Heart right ventricle (tissue), 16 donors: ENCODE measurements around the gene POMT2. TPM values are rescaled to one million over a fixed set of nuclear protein-coding genes. Genes with fewer than 3 reads are reported as not detected.

Experiments
- ATAC-seq, 8 donors: fragments of 200-7000 bp; cut with Tn5 transposase; one replicate each; pipeline ENCODE4 v1.9.1; 2020; ENCODE audit warnings: mild to moderate bottlenecking in 8 of 8, moderate library complexity in 8 of 8, moderate number of reproducible peaks in 1 of 8
- DNase-seq, 2 donors: peaks; one replicate each; pipeline ENCODE4 v3.0.0-alpha.2; 2020
- H3K27ac ChIP-seq, 10 donors: fragments of 200-600 bp; sonication (generic) in 2 of 10; one replicate each; pipeline versions ENCODE4 v1.5.0 to v1.8.0; 2020 to 2022; ENCODE audit warnings: mild to moderate bottlenecking in 3 of 10
- H3K27me3 ChIP-seq, 7 donors: fragments of 200-600 bp; one replicate each; pipeline ENCODE4 v1.8.0; 2021 to 2022; ENCODE audit warnings: mild to moderate bottlenecking in 2 of 7
- H3K36me3 ChIP-seq, 9 donors: fragments of 200-600 bp; sonication (generic) in 1 of 9; one replicate each; pipeline versions ENCODE4 v1.5.0 to v1.8.0; 2020 to 2022; ENCODE audit warnings: mild to moderate bottlenecking in 2 of 9
- H3K4me1 ChIP-seq, 9 donors: fragments of 200-600 bp; sonication (generic) in 1 of 9; one replicate each; pipeline versions ENCODE4 v1.5.0 to v1.8.0; 2020 to 2022; ENCODE audit warnings: mild to moderate bottlenecking in 4 of 9
- H3K4me3 ChIP-seq, 10 donors: fragments of 200-600 bp; sonication (generic) in 2 of 10; one replicate each; pipeline versions ENCODE4 v1.5.0 to v1.8.0; 2020 to 2022; ENCODE audit warnings: mild to moderate bottlenecking in 7 of 10, moderate library complexity in 2 of 10
- H3K9me3 ChIP-seq, 11 donors: fragments of 200-600 bp in 10 of 11; sonication (generic) in 2 of 11; one replicate each; pipeline versions ENCODE4 v1.5.0 to v1.8.0; 2013 to 2022; ENCODE audit warnings: mild to moderate bottlenecking in 2 of 11, control low read depth in 1 of 11, moderate library complexity in 1 of 11
- WGBS, 2 donors: extraction: QIAGEN DNeasy Blood & Tissue Kit; methylation state at CpG; one replicate each; pipeline ENCODE4 v1.1.7; 2013; ENCODE audit warnings: inconsistent platforms in 1 of 2; 5-methylcytosine and 5-hydroxymethylcytosine counted together
- intact Hi-C, 10 donors: fragments of 100-400 bp; cut with DNase I; formaldehyde crosslinking; loops; one replicate each; pipeline versions ENCODE4 v1.11.1 to v1.14.2; 2022
- polyA plus RNA-seq, 2 donors: library from polyadenylated mRNA; stranded (reverse); fragments of 200-250 nt; gene quantifications; one replicate each; pipeline ENCODE4 v1.2.3, GENCODE V29; 2013
- total RNA-seq, 10 donors: library from RNA; stranded (reverse); fragmentation: NEBNext Ultra II Directional in 3 of 10; extraction: Animal tissue kit (Norgen Biotek cat#: 25700) in 3 of 10; gene quantifications; one replicate each; pipeline versions ENCODE4 v1.2.1 to v1.2.4, GENCODE V29; 2021 to 2023
- TF ChIP-seq, protein P1 (sequence below), 9 donors: fragments of 200-600 bp; sonication (generic) in 2 of 9; IDR thresholded peaks; one replicate each; pipeline versions ENCODE4 v1.5.0 to v1.8.0; 2021 to 2022; ENCODE audit warnings: antibody characterized with exemption in 9 of 9, mild to moderate bottlenecking in 5 of 9, moderate library complexity in 1 of 9
- donor health status: Arrhythmogenic right ventricular cardiomyopathy.
- donor health status: ischemic (EF 13 %, LVEDD 7.1; RV severe dilation, severe dysfunction).
- donor health status: healthy with polysubstance abuse.
- donor health status: DM: no; HTN: yes; CAD: no.
- donor health status: DM: no; HTN: no; CAD: no.
- donor health status: ischemic (EF 25% LVEDD 6.9; RV normal size, moderate dysfunction).
- donor health status: ischemic (EF 25% LVEDD 5.7; RV mildly dilated, moderate dysfunction).
- donor health status: healthy.
- donor health status: DM: yes; HTN: yes; CAD: no.
- donor health status: Ischemic cardiomyopathy.
- donor health status: ischemic (EF 35%, LVEDD 5.7; RV mildly dilated, moderate dysfunction).
- donor health status: nonischemic (EF 11% LVEDD 7.7; RV severe dilation, severe dysfunction).
- donor health status: DM: yes; HTN: yes; CAD: no.
- donor health status: PGD.
- donor health status: ischemic (EF 29% LVEDD 5.4; RV normal size, mild dysfunction).
- donor health status: nonischemic (EF 23%, LVEDD 6.1; RV moderate dilation, normal function).

POMT2 gene
- total and polyA plus RNA-seq, 12 donors = 10.5 to 23.4 (median 16.9) TPM

DNA sequence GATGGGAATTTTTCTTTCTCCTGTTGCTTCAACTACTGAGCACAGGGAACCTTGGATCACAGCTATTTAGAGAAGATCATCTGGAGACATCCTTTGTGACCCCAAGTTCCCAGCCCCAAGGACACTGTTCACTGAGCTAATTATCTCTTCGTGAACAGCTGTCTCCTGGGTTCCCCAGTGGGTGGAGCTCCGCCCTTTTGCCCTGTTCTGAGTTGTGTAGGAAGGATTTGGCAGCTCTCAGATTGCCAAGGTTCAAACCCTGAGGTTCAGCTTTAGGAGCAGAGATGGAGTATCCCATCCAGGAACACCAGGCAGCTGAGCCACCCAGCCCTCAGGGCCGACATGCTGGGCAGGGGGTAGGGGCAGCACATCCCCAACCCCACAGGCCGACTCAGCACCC lies 81.7 kb downstream of the POMT2 start:
- ATAC-seq = no peak
- DNase-seq = no peak
- TF ChIP-seq, protein P1, sequence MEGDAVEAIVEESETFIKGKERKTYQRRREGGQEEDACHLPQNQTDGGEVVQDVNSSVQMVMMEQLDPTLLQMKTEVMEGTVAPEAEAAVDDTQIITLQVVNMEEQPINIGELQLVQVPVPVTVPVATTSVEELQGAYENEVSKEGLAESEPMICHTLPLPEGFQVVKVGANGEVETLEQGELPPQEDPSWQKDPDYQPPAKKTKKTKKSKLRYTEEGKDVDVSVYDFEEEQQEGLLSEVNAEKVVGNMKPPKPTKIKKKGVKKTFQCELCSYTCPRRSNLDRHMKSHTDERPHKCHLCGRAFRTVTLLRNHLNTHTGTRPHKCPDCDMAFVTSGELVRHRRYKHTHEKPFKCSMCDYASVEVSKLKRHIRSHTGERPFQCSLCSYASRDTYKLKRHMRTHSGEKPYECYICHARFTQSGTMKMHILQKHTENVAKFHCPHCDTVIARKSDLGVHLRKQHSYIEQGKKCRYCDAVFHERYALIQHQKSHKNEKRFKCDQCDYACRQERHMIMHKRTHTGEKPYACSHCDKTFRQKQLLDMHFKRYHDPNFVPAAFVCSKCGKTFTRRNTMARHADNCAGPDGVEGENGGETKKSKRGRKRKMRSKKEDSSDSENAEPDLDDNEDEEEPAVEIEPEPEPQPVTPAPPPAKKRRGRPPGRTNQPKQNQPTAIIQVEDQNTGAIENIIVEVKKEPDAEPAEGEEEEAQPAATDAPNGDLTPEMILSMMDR (IDR thresholded peaks at IDR 0.05) = no peak
- Histone ChIP-seq H3K27ac (no peak overlapping the region), H3K27me3 (peaks cover 0 to 7% (median 0%) of the 10 kb centered on the region in 7 donors), H3K36me3 (no peaks in the 10 kb centered on the region), H3K4me3 (no peak overlapping the region), H3K9me3 (no peaks in the 10 kb centered on the region), H3K4me1 (no peaks in the 10 kb centered on the region)
- WGBS, 2 donors = 49 to 50% methylated on average over 4 of the region's 4 CpGs
- intact Hi-C loops = no loop called here

DNA sequence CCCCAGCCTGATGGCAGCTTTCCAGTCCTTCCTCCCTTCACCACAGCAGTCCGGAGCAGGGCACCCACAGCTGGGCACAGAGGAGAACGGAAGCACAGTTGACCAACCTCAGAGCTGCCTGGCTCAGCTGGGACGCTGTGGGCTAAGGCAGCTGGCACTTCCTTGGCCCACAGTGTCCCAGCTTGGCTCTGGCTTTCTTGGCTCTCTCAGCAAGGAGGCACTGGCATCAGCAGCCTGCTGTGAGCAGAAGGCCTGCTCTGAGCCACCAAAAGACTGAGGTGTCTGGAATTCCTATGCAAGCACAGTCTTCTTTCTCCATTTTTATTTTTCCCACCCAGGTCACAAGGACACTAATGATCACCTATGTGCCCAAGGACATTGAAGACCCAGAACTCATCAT lies 82.3 kb downstream of the POMT2 start:
- intact Hi-C loops = no loop called here
- WGBS, 2 donors = 78 to 87% methylated on average over 3 of the region's 3 CpGs
- Histone ChIP-seq H3K27me3 (peaks cover 0 to 7% (median 0%) of the 10 kb centered on the region in 7 donors), H3K4me1 (no peaks in the 10 kb centered on the region), H3K36me3 (no peaks in the 10 kb centered on the region), H3K4me3 (no peak overlapping the region), H3K9me3 (no peaks in the 10 kb centered on the region), H3K27ac (no peak overlapping the region)
- TF ChIP-seq, protein P1 (IDR thresholded peaks at IDR 0.05) = no peak
- ATAC-seq (no peak), DNase-seq (no peak)

DNA sequence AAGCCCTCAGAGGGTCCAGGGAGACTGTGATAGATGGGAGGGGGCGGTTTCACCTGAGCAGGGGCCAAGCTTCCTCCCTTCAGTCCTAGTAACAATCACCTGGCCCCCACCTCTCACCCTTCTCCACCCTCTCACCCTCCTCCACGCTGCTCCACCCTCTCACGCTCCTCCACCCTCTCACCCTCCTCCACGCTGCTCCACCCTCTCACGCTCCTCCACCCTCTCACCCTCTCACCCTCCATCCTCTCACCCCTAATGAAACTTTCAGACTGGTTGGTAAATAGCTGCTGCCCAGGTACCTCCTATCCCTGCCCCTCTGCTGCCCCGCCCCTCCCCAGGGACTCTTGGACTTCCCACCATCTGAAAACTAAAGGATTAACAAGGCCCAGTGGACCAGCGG lies 83.9 kb downstream of the POMT2 start:
- Histone ChIP-seq H3K4me3 (no peak overlapping the region), H3K27me3 (peaks cover 0 to 7% (median 0%) of the 10 kb centered on the region in 7 donors), H3K4me1 (no peaks in the 10 kb centered on the region), H3K9me3 (no peaks in the 10 kb centered on the region), H3K36me3 (no peaks in the 10 kb centered on the region), H3K27ac (no peak overlapping the region)
- ATAC-seq = no peak
- TF ChIP-seq, protein P1 (IDR thresholded peaks at IDR 0.05) = no peak
- intact Hi-C loops = no loop called here
- no peak for DNase-seq
- 68 to 69% methylated on average over 7 of the region's 7 CpGs for WGBS, 2 donors

DNA sequence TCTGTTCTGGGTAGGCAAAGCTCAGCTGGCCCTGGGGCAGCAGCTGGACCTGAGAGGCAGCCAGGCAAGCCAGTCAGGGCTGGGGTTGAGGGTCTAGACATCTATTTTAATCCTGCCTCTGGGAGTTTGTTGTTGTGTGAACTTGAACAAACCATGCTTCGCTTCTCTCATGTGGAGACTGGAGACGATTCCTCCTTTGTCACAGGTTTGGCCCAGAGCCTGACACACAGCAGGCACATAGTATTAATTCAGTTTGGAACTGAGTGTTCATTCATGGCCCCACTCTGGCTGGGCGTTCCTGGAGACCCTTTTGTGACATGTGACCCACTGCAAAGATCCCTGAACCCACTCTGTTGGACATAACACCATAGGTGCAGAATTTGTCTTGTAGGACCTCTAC lies 89.0 kb downstream of the POMT2 start:
- Histone ChIP-seq H3K27ac (no peak overlapping the region), H3K9me3 (peaks cover 0 to 11% (median 0%) of the 10 kb centered on the region in 11 donors), H3K27me3 (peaks cover 0 to 5% (median 0%) of the 10 kb centered on the region in 7 donors), H3K36me3 (no peaks in the 10 kb centered on the region), H3K4me1 (no peaks in the 10 kb centered on the region), H3K4me3 (no peak overlapping the region)
- WGBS, 2 donors = 63 to 65% methylated on average over 3 of the region's 3 CpGs
- intact Hi-C loops = no loop called here
- ATAC-seq (no peak), DNase-seq (no peak)
- TF ChIP-seq, protein P1 (IDR thresholded peaks at IDR 0.05) = no peak
